HepG2 (cell line): ENCODE data around the gene PANK2. TPM values are rescaled to one million over a fixed set of nuclear protein-coding genes. Genes with fewer than 3 reads are reported as not detected.

ENCODE experiments used
- BCLAF1 ChIP-seq: fragments of 450-650 bp; IDR thresholded peaks from 2 replicates; pipeline ENCODE4 v1.6.1; 2017; ENCODE audit warnings: mild to moderate bottlenecking
- CEBPG ChIP-seq: IDR thresholded peaks from 2 replicates; pipeline ENCODE4 v1.6.1; 2016
- FLYWCH1 ChIP-seq: sonication (generic); formaldehyde crosslinking; IDR thresholded peaks from 2 replicates; pipeline ENCODE4 v1.8.1; 2023; ENCODE audit warnings: mild to moderate bottlenecking, missing genetic modification reagents
- HOXA9 ChIP-seq: sonication (generic); formaldehyde crosslinking; IDR thresholded peaks from 2 replicates; pipeline ENCODE4 v1.8.1; 2022; ENCODE audit warnings: missing genetic modification reagents, mild to moderate bottlenecking, moderate library complexity, borderline replicate concordance
- KLF11 ChIP-seq: IDR thresholded peaks from 2 replicates; pipeline ENCODE4 v1.6.1; 2016; ENCODE audit warnings: missing compliant biosample characterization
- MTF2 ChIP-seq: sonication (generic); formaldehyde crosslinking; IDR thresholded peaks from 2 replicates; pipeline ENCODE4 v1.5.0; 2020; ENCODE audit warnings: missing genetic modification reagents, borderline replicate concordance
- NFRKB ChIP-seq: fragments of 450-650 bp; IDR thresholded peaks from 2 replicates; pipeline ENCODE4 v1.6.1; 2017
- NKX3-1 ChIP-seq: sonication (generic); formaldehyde crosslinking; IDR thresholded peaks from 2 replicates; pipeline ENCODE4 v1.5.0; 2020; ENCODE audit warnings: missing genetic modification reagents
- REPIN1 ChIP-seq: sonication (generic); formaldehyde crosslinking; IDR thresholded peaks from 2 replicates; pipeline ENCODE4 v1.8.0; 2022; ENCODE audit warnings: missing genetic modification reagents, low read depth, mild to moderate bottlenecking, borderline replicate concordance
- ZC3H13 ChIP-seq: sonication (generic); formaldehyde crosslinking; IDR thresholded peaks from 2 replicates; pipeline ENCODE4 v1.8.1; 2023; ENCODE audit warnings: mild to moderate bottlenecking, missing genetic modification reagents, moderate library complexity
- ZNF10 ChIP-seq: sonication (generic); formaldehyde crosslinking; IDR thresholded peaks from 2 replicates; pipeline ENCODE4 v1.4.0; 2020; ENCODE audit warnings: mild to moderate bottlenecking, low read depth, missing genetic modification reagents, borderline replicate concordance
- ZNF207 ChIP-seq: fragments of 450-650 bp; IDR thresholded peaks from 2 replicates; pipeline ENCODE4 v1.6.1; 2016; ENCODE audit warnings: antibody characterized with exemption, borderline replicate concordance
- ZNF281 ChIP-seq: sonication (generic); formaldehyde crosslinking; IDR thresholded peaks from 2 replicates; pipeline ENCODE4 v1.4.0; 2020; ENCODE audit warnings: missing genetic modification reagents, borderline replicate concordance
- ZNF609 ChIP-seq: sonication (generic); formaldehyde crosslinking; IDR thresholded peaks from 2 replicates; pipeline ENCODE4 v1.4.0; 2020; ENCODE audit warnings: mild to moderate bottlenecking, missing genetic modification reagents, borderline replicate concordance
- ZNF800 ChIP-seq: sonication (generic); formaldehyde crosslinking; IDR thresholded peaks from 2 replicates; pipeline ENCODE4 v1.4.0; 2020; ENCODE audit warnings: missing genetic modification reagents
- polyA plus RNA-seq, 8 experiments: library from polyadenylated mRNA; depleted of rRNA in 3 of 8; stranded (reverse) in 7 of 8; unstranded in 1 of 8; fragments of >200 nt; fragmentation: Illumina TruSeq in 4 of 8; extraction: Trizol in 4 of 8; gene quantifications; 2 replicates each; pipeline versions ENCODE4 v1.2.1 to v1.2.3, GENCODE V29; 2011 to 2016; ENCODE audit warnings: low read depth in 4 of 8, missing spikeins in 1 of 8, mixed read lengths in 1 of 8; ENCODE audit not compliant: insufficient read depth in 1 of 8
- total RNA-seq, 5 experiments: library from RNA; depleted of rRNA; stranded (reverse); fragments of >200 nt; fragmentation: Illumina TruSeq; extraction: Trizol; gene quantifications; 2 replicates each; pipeline ENCODE4 v1.2.3, GENCODE V29; 2016; ENCODE audit warnings: low read depth in 1 of 5

The PANK2 gene
- total and polyA plus RNA-seq, 2 of the 13 experiments (the other 11 are each of a cell fraction or from before 2014, with no cell fraction given): 39.2 to 123 TPM

GRCh38 chr20:3846740-3847428, 42.3 kb upstream of the PANK2 start, which contains the start of gene MAVS (continued):
- TF ChIP-seq BCLAF1: no peak
- TF ChIP-seq NKX3-1 (CRISPR knock-in tag): 0 out of 2 replicates have a peak, but pooled peaks have one; percentile 91
- peak; percentile 85; the same call in 1 of the 2 replicates for TF ChIP-seq REPIN1
- no peak for TF ChIP-seq ZNF10 (CRISPR knock-in tag)
- TF ChIP-seq ZNF800: peak; percentile 90
- peak; percentile 3; the same call in 1 of the 2 replicates for TF ChIP-seq CEBPG
- TF ChIP-seq ZC3H13 (CRISPR knock-in tag): peak; percentile 92; the same call in 1 of the 2 replicates
- no peak for TF ChIP-seq ZNF207
- TF ChIP-seq MTF2 (CRISPR knock-in tag): peak; percentile 98
- peak; percentile 95; the same call in 1 of the 2 replicates for TF ChIP-seq HOXA9 (CRISPR knock-in tag)
- peak; percentile 88; the same call in 1 of the 2 replicates for TF ChIP-seq FLYWCH1 (CRISPR knock-in tag)
- TF ChIP-seq ZNF609 (CRISPR knock-in tag): no peak; the same call in 1 of the 2 replicates
- peak; percentile 20; the same call in 1 of the 2 replicates for TF ChIP-seq NFRKB
- peak; percentile 20; the same call in 1 of the 2 replicates for TF ChIP-seq ZNF281 (CRISPR knock-in tag)
- peak; percentile 68 for TF ChIP-seq KLF11 (CRISPR knock-in tag)
